Measurements from ENCODE around the gene SRSF7. TPM values are rescaled to one million over a fixed set of nuclear protein-coding genes. Genes with fewer than 3 reads are reported as not detected.
"Not testable (repeated sequence)": the region's sequence is repeated elsewhere in the genome, so short reads cannot be mapped to it uniquely, and the experiment has no call there.

Gene SRSF7
- polyA plus RNA-seq, 4 donors: 209 to 259 (median 233) TPM

DNA sequence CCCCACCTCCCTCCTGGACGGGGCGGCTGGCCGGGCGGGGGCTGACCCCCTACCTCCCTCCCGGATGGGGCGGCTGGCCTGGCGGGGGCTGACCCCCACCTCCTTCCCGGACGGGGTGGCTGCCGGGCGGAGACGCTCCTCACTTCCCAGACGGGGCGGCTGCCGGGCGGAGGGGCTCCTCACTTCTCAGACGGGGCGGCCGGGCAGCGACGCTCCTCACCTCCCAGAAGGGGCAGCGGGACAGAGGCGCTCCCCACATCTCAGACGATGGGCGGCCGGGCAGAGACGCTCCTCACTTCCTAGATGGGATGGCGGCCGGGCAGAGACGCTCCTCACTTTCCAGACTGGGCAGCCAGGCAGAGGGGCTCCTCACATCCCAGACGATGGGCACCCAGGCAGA lies 4.7 kb upstream of the SRSF7 start:
- not testable (repeated sequence) for DNase-seq (ENCODE audit: low read depth in 4 of 4, low spot score in 2 of 4)

DNA sequence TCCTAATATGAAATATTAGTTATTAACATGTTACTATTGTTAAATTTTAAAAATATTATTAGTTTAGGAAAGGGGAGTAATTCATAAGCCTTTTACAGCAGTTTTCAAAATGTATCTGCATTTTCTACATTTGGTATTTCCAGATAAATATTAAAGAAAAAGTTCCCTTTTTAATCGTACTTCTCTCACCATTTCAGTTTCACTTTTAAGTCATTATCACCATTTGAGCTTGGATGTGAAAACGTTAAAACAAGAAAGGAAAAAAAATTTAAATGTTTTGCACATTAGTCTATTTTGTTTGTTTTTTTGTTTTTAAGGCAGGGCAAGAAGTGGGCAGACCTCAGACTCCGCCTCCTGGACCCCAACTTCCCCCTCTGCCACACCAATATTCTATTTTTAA lies 3.3 kb upstream of the SRSF7 start:
- no peak for DNase-seq (ENCODE audit: low read depth in 4 of 4, low spot score in 2 of 4)

DNA sequence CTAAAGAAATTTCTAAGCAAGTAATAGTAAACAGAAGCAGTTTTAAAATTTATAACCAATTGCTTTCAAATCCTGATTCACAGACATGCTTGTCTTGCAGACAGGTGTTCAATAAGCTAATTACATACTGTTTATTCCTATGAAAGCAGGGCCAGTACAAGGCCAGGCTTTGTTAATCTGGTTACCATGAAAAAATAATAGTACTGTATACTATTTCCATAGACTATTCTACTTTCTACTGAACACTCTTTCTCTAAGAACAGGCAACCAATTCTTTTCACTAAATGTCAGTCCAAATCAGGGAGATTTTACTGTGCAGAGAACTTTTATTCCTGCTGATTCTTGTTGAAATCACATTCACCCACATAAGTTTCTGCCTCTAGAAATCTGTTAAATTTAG lies 2.9 kb upstream of the SRSF7 start:
- no peak for DNase-seq (ENCODE audit: low read depth in 4 of 4, low spot score in 2 of 4)

DNA sequence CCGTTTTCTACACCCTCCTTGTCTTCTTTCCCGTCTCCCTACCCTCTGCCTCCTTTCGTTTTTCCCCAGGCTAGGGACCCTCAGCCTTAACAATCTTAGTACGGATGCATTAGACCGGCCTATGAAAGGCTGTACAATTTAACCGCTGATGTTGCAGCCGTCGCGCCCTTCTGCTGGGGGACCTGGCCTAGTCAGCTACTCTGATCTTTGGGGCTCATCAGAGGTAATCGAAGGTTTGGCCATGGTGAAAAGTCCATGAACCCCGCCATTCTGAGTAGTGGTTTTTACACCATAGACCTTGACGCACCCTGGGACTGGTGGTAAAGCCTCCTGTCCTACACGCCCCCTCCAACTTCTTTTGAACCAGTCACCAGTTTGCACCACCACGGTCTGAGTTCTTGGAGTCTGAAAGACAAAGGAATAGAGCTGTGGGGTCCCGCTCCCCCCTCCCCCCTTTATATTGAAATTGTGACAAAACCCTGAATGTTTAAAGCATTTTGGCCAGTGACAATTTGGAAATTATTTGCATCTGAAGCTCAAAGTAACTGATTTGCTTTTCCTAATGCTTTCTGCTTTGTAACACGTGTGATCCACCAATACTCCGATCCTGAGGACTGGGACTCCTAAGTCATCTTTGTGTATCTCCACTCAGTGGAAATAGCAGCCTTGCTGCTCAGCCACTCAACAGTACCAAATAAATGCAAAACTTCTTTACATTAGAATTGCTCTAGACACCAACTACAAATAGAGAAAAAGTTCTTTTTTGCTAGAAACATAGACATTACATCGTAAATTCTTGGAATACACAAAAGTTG lies 642 bp upstream of the SRSF7 start:
- DNase-seq (ENCODE audit: low read depth in 4 of 4, low spot score in 2 of 4): no peak

DNA sequence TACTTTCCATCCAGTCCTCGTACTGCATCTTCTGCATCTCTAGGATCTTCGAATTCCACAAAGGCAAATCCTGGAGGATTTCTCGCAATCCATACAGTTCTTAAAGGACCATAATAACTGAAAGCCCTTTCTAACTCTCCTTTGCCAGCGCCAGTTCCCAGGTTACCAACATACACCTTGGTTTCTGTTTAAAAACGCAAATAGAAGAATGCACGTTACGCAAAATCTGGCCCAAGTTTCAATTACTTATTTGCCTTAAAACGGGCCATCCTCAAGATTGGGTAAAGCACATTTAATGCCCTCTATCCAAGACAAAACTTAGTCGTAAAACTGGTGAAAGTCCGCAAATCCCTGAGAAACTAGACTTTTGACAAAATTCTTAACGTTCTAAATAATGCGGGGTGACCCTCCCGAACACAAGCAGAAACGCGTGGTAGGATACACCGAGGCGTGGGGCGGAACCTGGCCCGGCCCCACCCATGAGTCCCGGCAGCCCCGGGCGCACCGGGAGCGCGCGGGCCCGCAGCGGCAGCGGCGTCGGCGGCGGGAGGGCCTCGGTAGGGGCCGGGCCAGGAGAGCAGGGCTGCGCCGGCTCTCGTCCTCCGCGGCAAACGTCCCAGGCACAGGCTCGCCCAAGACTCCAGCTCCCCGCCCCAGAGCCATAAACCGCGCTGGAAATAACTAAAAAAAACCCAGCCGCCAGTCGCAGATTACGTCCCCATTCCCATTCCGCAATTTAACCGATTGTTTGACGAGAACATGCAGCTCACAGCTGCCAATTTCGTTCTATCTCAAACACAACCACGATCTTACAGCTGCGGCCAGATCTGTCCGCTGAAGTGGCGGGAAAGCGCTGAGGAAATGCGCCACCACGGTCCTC lies 910 bp downstream of the SRSF7 start:
- DNase-seq (ENCODE audit: low read depth in 4 of 4, low spot score in 2 of 4): peak in 1 of 4 donors; percentile 88

DNA sequence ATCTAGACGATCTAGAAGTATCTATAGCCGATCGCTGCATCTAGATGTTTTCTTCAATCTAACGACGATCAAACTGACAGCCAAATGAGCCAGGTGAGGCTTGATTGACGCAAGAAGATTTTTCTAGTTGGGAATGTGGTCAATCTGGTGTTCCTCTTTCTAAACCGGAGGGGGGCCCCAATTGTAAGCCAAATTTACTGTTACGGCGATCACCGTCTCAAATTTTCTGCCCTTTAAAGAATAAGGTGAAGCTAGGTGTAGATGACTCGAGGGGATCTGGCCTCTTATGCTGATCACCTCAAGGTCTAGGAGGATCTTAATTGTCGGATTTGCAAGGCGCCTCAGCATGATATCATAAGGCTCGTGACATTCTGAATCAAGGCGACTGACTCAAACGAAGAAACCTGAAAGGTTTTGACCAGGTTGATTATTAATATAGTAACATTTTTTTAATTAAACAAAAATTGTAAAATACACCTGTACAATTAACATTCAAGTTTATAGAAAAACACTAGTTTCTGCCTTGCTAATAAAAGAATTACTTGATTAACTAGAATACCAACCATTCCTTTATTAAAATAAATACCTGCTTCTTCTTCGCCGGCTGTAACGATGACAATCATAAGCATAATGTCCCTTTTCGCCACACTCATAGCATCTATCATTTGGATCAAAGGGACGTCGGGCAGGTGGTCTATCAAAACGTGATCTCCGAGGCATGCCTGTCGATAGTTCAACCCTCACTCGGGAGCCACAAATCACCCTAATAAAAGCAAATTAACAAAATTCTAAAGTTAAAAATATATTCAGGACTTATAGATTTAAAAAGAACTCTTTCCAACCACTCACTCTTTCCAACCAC lies 2.0 kb downstream of the SRSF7 start:
- DNase-seq (ENCODE audit: low read depth in 4 of 4, low spot score in 2 of 4): no peak

DNA sequence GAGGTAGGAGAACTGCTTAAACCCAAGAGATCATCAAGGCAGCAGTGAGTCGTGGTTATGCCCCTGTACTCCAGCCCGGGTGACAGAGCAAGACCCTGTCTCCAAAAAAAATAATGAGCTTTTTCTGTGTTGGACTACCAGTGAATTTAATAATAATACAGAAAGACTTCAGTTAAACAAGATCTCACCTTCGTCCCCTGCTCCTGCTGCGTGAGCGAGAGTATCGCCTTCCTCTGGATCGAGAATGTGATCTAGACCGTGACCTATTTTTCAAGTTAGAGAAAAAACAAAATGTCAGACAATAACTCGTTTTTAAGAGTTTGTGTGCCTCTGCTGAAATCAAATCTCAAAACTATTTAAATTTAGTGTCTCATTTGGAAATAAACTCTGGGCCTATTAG lies 2.8 kb downstream of the SRSF7 start:
- no peak for DNase-seq (ENCODE audit: low read depth in 4 of 4, low spot score in 2 of 4)

DNA sequence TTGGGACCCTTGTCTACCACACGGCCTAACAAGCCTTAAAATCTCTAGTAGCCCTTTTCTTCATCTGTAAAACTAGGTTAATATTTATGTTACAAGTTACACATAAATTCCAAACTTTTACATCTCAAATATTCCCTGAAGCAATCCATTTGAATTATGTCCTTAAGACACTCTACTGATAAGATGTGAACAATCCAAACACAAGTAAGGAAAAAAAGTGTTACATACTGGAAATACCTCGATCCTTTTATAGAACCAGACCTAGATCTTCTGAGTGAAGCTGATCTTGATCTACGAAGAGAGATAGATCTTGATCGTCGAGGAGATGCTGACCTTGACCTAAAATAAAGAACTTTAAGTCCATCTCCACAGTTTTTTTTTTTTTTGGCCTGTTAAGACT lies 3.3 kb downstream of the SRSF7 start:
- no peak for DNase-seq (ENCODE audit: low read depth in 4 of 4, low spot score in 2 of 4)

DNA sequence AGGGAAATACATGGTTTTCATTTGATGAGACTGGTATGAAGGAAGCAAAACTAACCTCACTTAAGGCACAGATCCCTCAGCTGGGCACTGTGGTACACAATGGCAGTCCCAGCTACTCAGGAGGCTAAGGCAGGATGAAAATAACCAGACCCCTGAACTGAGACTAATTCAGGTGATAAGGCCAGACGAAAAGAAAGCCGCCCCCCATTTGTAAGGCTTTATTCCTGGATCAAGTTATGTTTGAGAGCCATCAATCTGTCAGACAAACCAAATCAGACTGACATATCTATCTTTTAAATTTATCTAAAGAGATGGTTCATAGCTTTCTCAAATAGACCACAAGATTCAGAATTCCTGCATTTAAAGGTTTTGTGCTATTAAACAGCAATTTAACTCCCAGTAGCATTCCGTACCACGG lies 4.1 kb downstream of the SRSF7 start:
- DNase-seq (ENCODE audit: low read depth in 4 of 4, low spot score in 2 of 4): no peak

DNA sequence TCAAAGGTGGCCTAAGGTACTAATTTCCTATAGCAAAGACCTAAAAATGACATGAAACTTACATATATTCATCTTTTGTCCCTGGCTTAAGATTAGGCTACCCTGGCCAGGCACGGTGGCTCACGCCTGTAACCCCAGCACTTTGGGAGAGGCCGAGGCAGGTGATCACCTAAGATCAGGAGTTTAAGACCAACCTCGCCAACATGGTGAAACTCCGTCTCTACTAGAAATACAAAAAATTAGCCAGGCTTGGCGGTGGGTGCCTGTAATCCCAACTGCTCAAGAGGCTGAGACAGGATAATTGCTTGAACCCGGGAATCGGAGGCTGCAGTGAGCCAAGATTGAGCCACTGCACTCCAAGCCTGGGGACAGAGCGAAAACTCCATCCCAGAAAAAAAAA lies 5.9 kb downstream of the SRSF7 start:
- DNase-seq (ENCODE audit: low read depth in 4 of 4, low spot score in 2 of 4): no peak

DNA sequence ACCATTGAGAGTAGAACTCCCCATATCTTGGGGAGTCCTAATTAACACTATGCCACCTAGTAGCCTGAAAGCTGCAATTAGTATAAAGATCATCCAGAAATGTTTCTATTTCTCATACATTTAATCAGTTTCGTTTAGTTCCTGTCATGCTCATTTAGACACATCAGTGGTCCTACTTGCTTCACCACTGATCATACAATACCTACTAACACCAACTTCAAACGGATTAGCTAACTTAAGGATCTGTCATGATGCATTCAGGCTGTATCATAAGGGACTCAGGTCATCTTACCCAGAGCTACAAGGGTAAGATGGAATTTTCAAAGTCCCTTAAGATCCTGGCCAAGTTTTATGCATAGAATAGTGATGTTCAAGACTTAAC lies 6.8 kb downstream of the SRSF7 start:
- no peak for DNase-seq (ENCODE audit: low read depth in 4 of 4, low spot score in 2 of 4)

DNA sequence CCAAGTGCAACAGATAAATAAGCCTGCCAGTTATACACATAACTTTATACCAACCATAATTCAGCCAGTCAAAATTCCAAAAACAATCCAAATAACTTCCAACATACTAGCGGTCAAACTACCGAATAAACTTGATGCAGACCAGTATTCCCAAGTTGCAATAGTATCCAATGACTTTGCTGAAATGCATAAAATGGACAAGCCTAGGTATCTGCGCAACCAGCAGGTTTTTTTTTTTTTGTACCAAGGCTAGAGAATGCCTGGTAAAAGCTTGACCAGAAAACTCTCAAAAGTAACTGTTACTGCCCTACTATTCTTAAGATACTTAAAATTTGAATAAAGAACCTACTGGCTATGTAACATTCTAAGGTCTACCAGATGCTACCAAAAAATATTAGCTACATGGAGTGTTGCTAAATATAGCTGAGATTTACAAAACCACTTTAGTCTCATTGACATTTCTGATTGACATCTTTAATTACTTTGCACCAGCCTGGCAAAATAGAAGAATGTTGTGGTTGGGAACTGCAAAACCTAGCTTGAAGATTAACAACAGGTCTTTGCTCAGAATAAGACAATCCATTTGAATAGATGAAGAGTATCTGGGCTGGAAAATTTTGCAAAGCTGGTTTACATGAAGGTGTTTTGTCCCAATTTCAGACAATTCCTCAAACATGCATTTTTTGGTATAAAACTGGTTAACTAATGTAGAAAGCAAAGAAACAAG lies 7.3 kb downstream of the SRSF7 start:
- no peak for DNase-seq (ENCODE audit: low read depth in 4 of 4, low spot score in 2 of 4)

DNA sequence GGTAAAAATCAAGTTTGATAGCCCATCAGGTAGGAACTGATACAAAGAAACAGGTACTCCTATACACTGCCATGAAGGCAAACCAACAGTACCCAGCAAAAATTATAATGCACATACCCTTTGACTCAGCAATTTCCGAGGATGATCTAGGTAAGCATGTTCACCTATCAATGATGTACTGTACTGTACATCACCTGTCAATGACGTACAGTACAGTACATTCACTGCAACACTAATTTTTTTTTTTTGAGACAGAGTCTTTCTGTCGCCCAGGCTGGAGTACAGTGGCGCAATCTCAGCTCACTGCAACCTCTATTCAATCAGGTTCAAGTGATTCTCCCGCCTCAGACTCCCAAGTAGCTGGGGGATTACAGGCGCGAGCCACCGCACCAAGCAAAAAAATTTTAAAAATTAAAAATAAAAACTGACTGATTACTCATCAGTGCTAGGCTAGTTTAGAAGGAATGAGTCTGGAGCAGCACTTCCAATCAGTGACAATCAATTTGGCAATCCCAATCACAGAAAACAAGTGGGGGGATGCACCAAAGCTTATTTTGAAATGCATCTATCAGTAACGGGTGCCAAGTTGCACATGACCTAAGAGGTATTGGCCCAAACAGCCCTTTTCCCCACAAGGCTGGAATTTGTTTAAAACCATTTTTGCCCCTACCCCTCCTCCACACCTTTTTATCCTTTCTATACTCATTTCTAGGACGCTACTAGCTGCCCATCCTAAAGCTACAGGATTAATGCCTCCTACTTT lies 8.2 kb downstream of the SRSF7 start:
- DNase-seq (ENCODE audit: low read depth in 4 of 4, low spot score in 2 of 4): no peak

DNA sequence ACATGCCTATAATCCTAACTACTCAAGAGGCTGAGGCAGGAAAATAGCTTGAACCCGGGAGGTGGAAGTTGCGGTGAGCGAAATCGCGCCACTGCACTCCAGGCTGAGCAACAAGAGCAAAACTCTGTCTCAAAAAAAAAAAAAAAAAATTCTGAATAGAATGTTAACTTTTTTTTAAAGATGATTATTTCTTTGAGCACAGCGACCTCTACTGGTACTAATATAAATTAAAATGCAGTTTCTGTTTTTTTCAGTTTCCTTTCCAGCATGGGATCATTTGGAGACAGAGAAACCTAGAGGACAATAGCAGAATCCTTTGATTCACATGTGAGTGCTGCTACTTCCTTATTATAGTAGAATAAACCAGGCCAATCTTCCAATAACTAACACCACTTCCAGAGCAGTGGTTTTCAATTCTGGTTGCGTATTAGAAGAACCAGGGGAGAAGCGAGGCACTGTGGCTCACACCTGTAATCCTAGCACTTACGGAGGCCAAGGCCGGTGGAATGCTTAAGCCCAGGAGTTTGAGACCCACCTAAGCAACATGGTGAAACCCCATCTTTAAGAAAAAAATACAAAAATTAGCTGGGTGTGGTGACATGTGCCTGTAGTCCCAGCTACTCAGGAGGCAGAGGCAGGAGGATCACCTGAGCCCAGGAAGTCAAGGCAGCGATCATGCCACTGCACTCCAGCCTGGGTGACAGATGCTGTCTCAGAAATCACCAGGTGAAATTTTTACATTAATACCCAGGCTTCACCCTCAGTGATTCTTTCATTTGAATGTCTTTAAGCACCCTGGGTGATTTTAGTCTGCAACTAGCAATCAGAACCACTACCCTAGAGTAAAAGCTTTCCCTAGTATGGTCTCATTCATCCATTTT lies 10.1 kb downstream of the SRSF7 start:
- DNase-seq (ENCODE audit: low read depth in 4 of 4, low spot score in 2 of 4): no peak

DNA sequence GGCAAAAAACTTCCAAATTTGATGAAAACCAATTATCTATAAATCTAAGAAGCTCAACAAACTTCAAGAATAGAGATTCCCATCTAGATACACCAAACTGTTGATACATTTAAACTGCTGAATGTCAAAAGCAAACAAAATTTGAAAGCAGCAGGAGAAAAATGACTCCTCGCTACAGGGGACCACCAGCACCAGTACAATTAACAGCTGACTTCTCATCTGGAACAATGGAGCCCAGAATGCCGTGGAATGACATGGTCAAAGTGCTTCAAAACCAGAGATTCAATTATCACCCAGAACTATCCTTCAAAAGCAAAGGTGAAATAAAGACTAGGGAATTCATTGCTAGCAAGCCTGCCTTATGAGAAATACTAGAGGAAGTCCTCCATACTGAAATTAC lies 11.6 kb downstream of the SRSF7 start:
- DNase-seq (ENCODE audit: low read depth in 4 of 4, low spot score in 2 of 4): no peak

DNA sequence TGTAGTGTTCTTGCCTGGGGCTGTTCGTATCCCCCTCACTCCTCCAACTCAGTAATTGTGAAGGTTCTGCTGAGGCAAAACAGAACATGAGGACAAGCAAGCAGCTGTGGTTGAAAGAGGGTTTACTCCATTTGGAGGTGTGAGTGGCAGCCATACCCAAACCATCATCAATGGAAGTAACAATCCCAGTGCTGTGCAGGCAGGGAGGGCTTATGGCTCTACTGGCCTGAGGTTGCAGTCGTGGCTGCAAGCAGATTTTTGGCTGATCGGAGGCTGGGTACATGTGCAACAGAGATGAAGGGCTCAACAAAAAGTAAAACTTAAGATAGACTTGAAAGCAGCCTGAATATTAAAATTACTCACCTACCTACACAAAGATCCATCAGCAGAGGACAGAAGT lies 13.2 kb downstream of the SRSF7 start:
- no peak for DNase-seq (ENCODE audit: low read depth in 4 of 4, low spot score in 2 of 4)

DNA sequence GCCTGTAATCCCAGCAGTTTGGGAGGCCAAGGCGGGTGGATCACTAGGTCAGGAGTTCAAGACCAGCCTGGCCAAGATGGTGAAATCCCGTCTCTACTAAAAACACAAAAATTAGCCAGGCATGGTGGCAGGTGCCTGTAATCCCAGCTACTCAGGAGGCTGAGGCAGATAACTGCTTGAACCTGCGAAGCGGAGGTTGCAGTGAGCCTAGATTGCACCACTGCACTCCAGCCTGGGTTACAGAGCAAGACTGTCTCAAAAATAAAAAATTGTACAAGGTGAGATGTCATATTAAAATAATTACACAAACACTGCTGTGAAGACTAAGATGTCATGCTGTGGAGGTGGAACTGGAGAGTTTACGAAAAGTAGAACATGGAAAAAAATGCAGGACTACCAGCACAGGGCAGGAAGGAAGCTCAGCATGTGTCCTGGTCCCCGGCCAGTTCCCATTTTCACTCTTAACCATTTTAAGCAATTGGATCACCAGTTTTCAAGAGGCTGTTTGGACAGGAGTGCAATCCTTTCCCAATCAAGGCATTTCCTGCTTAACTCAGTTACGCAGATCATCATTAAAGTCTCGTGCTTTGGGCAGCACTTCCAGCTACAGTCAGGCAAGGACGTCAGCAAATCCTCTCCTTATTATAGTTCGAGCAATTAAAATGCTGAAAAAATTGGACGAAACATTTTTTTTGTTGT lies 14.0 kb downstream of the SRSF7 start:
- DNase-seq (ENCODE audit: low read depth in 4 of 4, low spot score in 2 of 4): not testable (repeated sequence)

DNA sequence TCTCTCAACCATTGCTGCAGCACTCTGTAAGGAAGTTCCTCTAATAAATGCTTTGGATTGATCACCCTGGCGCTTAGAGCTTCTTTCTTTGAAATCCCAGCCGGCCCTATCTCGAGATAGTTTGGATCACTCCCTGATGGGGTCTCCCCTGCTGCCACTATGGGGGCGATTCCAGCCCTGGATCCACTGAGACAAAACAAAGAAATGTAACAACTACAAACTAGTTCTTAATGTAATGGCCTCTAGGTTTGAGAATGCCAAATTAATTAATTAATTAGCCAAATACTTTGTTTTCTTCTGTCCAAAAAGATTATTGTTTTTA lies 15.2 kb downstream of the SRSF7 start:
- DNase-seq (ENCODE audit: low read depth in 4 of 4, low spot score in 2 of 4): no peak
